MM.1S (cell line): ENCODE results near the gene RNF212.

Experiments used
- DNase-seq: peaks from one replicate; pipeline ENCODE4 v3.0.0-alpha.2; 2015
- H2AFZ ChIP-seq: fragments of 300-600 bp; sonication (generic); 2 replicates; pipeline ENCODE4 v1.6.0; 2016; ENCODE audit warnings: antibody characterized with exemption, low read length
- H3F3A ChIP-seq: fragments of 300-600 bp; sonication (generic); 2 replicates; pipeline ENCODE4 v1.6.1; 2016; ENCODE audit warnings: mild to moderate bottlenecking, antibody characterized with exemption, low read length, moderate library complexity, mixed read lengths; ENCODE audit not compliant: insufficient read depth
- H3K27ac ChIP-seq: fragments of 300-600 bp; sonication (generic); 2 replicates; pipeline ENCODE4 v1.5.1; 2016; ENCODE audit warnings: mild to moderate bottlenecking, low read length
- H3K27me3 ChIP-seq: fragments of 300-600 bp; sonication (generic); replicated peaks from 2 replicates; pipeline ENCODE4 v1.6.0; 2016; ENCODE audit warnings: low read length; ENCODE audit not compliant: insufficient read depth
- H3K36me3 ChIP-seq: fragments of 300-600 bp; sonication (generic); replicated peaks from 2 replicates; pipeline ENCODE4 v1.6.1; 2016; ENCODE audit warnings: mild to moderate bottlenecking, low read length, mixed read lengths; ENCODE audit not compliant: insufficient read depth
- H3K4me1 ChIP-seq: fragments of 300-600 bp; sonication (generic); 2 replicates; pipeline ENCODE4 v1.6.1; 2016; ENCODE audit warnings: low read length, mixed read lengths
- H3K4me2 ChIP-seq: fragments of 300-600 bp; sonication (generic); 2 replicates; pipeline ENCODE4 v1.6.0; 2016; ENCODE audit warnings: low read depth, low read length
- H3K4me3 ChIP-seq: fragments of 300-600 bp; sonication (generic); 2 replicates; pipeline ENCODE4 v1.5.1; 2016; ENCODE audit warnings: low read length, mixed read lengths
- H3K79me2 ChIP-seq: fragments of 300-600 bp; sonication (generic); 2 replicates; pipeline ENCODE4 v1.6.1; 2016; ENCODE audit warnings: mixed run types, low read length, mixed read lengths
- H3K9ac ChIP-seq: fragments of 300-600 bp; sonication (generic); 2 replicates; pipeline ENCODE4 v1.6.1; 2016; ENCODE audit warnings: low read length, mixed read lengths
- H3K9me2 ChIP-seq: fragments of 300-600 bp; sonication (generic); replicated peaks from 2 replicates; pipeline ENCODE4 v1.6.1; 2016; ENCODE audit warnings: mild to moderate bottlenecking, low read length, mixed read lengths; ENCODE audit not compliant: insufficient read depth
- H3K9me3 ChIP-seq: fragments of 300-600 bp; sonication (generic); replicated peaks from 2 replicates; pipeline ENCODE4 v1.6.1; 2016; ENCODE audit warnings: mild to moderate bottlenecking, low read length, mixed read lengths; ENCODE audit not compliant: insufficient read depth
- H4K20me1 ChIP-seq: fragments of 300-600 bp; sonication (generic); 2 replicates; pipeline ENCODE4 v1.6.1; 2016; ENCODE audit warnings: mild to moderate bottlenecking, low read length, moderate library complexity, mixed read lengths; ENCODE audit not compliant: insufficient read depth
- CTCF ChIP-seq: fragments of 300-600 bp; sonication (generic); IDR thresholded peaks from 2 replicates; pipeline ENCODE4 v1.5.1; 2016; ENCODE audit warnings: antibody characterized with exemption, low read length, mixed read lengths
- EZH2 ChIP-seq: fragments of 300-600 bp; sonication (generic); optimal IDR thresholded peaks from 2 replicates; pipeline ENCODE3; 2017; ENCODE audit warnings: low read depth, mild to moderate bottlenecking, antibody characterized with exemption, low read length, mixed read lengths
- EZH2phosphoT487 ChIP-seq: fragments of 300-600 bp; sonication (generic); IDR thresholded peaks from 2 replicates; pipeline ENCODE4 v1.6.1; 2018; ENCODE audit warnings: antibody characterized with exemption, low read length

Gene RNF212

DNA sequence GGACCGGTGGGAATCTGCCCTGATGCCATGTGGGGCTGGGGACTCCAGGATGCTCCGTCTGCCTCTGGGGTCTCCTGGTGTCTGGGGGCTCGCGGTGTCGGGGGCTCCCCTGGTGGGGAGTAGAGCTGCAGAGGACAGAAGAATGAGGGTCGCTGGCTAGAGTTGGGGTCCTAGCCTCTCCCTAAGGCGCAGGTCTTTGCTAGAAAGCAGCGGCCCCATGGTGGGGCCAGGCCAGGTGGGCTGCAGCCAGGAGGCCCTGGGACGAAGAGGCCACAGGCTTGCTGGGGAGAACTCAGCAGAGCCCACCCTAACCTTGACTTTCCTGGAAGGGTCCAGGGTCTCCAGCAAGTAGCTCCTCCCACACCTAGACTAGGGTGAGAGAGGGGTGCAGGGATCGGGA lies 80.5 kb downstream of the RNF212 start:
- Histone ChIP-seq H4K20me1 (no peaks in the 10 kb centered on the region), H3K4me2 (no peak overlapping the region), H2AFZ (no peak overlapping the region), H3K27me3 (no peaks in the 10 kb centered on the region), H3K9ac (no peak overlapping the region), H3K4me1 (no peaks in the 10 kb centered on the region), H3K27ac (no peak overlapping the region), H3K79me2 (no peaks in the 10 kb centered on the region), H3K9me3 (no peaks in the 10 kb centered on the region), H3K9me2 (no peaks in the 10 kb centered on the region), H3K4me3 (no peak overlapping the region), H3F3A (no peaks in the 10 kb centered on the region), H3K36me3 (no peaks in the 10 kb centered on the region)
- no peak for DNase-seq
- TF ChIP-seq EZH2 (no peak), CTCF (no peak), EZH2phosphoT487 (no peak)

- H3K4me2 ChIP-seq, result no peak overlapping the region
Measured at GRCh38 chr4:1031956-1032795, 81.2 kb downstream of the RNF212 start.

DNA sequence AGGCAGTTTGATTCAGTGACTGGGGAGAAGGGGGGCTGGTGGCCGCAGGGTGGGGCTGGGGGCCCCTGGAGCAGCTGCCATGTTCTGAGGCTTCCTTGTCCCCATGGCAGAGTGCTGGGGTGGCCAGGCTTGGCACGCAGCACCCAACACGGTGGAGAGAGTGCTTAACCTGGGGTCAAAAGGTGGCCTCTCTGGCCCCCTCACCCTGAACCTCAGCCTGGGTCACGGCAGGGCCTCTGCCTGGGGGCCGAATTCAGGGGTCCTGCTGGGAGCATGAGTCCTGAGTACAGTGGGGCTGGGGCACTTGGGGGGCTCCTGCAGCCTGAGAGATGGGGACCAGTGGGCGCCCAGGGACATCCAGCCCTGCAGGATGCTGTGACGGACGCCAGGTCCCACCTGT lies 82.0 kb downstream of the RNF212 start:
- H3K27me3 ChIP-seq, result no peaks in the 10 kb centered on the region
- no peaks in the 10 kb centered on the region for H3F3A ChIP-seq
- no peak for TF ChIP-seq EZH2phosphoT487
- TF ChIP-seq CTCF, result no peak
- no peak for TF ChIP-seq EZH2
- DNase-seq, result no peak
- no peak overlapping the region for H3K27ac ChIP-seq
- no peaks in the 10 kb centered on the region for H3K9me3 ChIP-seq
- H3K9me2 ChIP-seq, result no peaks in the 10 kb centered on the region
- H3K4me1 ChIP-seq, result no peaks in the 10 kb centered on the region
- H4K20me1 ChIP-seq, result no peaks in the 10 kb centered on the region
- no peak overlapping the region for H3K9ac ChIP-seq
- no peaks in the 10 kb centered on the region for H3K36me3 ChIP-seq
- H3K4me3 ChIP-seq, result no peak overlapping the region
- H3K79me2 ChIP-seq, result no peaks in the 10 kb centered on the region
- no peak overlapping the region for H3K4me2 ChIP-seq
- H2AFZ ChIP-seq, result no peak overlapping the region

More at GRCh38 chr4:1031956-1032795, 81.2 kb downstream of the RNF212 start:
- no peak overlapping the region for H2AFZ ChIP-seq
- H3K36me3 ChIP-seq, result no peaks in the 10 kb centered on the region
- H3K9me3 ChIP-seq, result no peaks in the 10 kb centered on the region
- no peak for DNase-seq
- no peaks in the 10 kb centered on the region for H3K9me2 ChIP-seq
- TF ChIP-seq EZH2phosphoT487 (no peak), CTCF (no peak), EZH2 (no peak)
- H3K27ac ChIP-seq, result no peak overlapping the region
- H3K4me1 ChIP-seq, result no peaks in the 10 kb centered on the region
- no peaks in the 10 kb centered on the region for H3K79me2 ChIP-seq
- H3K4me3 ChIP-seq, result no peak overlapping the region
- no peaks in the 10 kb centered on the region for H3F3A ChIP-seq
- H3K9ac ChIP-seq, result no peak overlapping the region
- H4K20me1 ChIP-seq, result no peaks in the 10 kb centered on the region
- no peaks in the 10 kb centered on the region for H3K27me3 ChIP-seq
